ENCODE data around the gene NCL. TPM values are rescaled to one million over a fixed set of nuclear protein-coding genes. Genes with fewer than 3 reads are reported as not detected.
"Not testable (repeated sequence)": the region's sequence is repeated elsewhere in the genome, so short reads cannot be mapped to it uniquely, and the experiment has no call there.

Gene NCL
- polyA plus RNA-seq, 3 donors = 201 to 328 (median 224) TPM

DNA sequence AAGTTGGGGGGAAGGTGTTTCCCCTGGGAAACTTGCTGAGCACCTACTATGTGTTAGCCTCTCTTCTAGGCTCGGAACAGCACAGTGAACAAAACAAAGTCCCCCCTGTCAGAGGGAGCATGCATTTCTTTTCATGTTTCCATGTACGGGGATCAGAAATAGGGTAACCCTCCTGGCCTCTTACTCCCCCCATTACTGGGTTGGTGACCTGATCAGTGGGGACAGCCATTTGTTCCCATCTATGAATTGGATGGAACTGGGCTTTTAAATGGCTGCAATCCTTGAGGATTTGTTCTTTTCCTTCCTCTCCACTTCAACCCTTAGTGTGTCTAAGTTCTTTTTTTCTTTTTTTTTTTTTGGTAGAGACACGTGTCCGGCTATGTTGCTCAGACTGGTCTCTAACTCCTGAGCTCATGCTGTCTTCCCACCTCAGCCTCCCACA is 13.7 kb downstream of the NCL start:
- WGBS, 3 donors = 87 to 91% (median 91%) methylated on average over 4 of the region's 4 CpGs
- H3K27ac ChIP-seq (ENCODE audit: low read depth, low read length) = no peak overlapping the region

DNA sequence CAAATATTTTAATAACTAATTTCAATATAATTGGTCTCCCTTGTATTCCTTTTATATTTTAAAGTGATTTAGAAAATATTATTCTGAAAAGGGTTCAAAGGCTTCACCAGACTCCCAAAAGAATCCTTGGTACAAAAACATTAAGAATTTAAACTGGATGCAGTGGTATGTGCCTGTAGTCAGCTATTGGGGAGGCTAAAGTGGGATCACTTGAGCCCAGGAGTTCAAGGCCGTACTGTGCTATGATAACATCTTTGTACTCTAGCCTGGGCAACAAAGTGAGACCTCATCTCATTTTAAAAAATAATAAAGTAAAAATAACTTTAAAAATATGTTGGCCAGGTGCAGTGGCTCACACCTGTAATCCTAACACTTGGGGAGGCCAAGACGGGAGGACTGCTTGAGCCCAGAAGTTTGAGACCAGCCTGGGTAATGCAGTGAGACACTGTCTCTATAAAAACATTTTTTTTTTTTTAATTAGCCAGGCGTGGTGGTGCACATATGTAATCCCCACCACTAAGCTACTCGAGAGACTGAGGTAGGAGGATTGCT is 14.7 kb downstream of the NCL start:
- WGBS, 3 donors = 85 to 90% (median 86%) methylated on average over 4 of the region's 4 CpGs
- H3K27ac ChIP-seq (ENCODE audit: low read depth, low read length) = no peak overlapping the region

DNA sequence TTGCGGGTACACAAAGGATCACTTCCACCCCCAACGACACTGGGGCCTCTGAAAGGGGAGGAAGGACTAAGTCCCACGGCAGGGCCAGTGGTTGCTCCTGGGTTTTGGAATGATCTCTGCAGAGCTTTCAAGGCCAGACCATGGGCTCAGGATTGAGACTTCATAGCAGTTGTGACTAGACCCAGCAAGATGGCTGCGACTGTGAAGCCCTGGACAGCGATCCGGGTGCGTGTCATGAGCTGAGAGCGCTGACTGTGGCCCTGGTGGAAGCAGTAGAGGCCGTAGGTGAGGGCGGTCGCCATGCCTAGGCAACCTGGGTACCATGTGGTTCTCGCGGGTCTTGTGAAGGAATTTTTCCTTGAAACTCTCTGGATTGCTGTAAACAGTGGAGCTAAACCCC is 27.3 kb downstream of the NCL start:
- WGBS, 3 donors = 89 to 93% (median 91%) methylated on average over 13 of the region's 13 CpGs

DNA sequence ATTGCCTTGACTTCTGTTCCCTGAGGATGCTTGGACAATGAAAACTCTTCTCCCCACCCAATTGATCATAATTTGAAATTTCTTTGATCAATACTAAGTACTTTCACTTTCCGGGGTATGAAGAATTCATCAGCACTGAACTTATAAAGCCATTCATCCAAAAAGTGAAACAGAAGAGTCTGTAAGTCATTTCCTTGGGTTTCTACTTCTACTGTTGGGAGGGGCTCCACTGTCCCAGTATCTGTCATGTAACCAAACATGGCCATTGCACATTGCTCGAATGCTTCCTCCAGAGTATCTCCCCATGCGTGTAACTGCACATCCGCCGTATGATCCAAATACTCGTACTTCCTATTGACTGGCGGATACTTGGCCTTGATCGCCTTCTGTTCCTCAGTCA is 30.3 kb downstream of the NCL start:
- WGBS, 3 donors = 75 to 83% (median 79%) methylated on average over 8 of the region's 8 CpGs
- H3K27ac ChIP-seq (ENCODE audit: low read depth, low read length) = no peak overlapping the region

More for the DNA sequence above, 27.3 kb downstream of the NCL start:
- no peak overlapping the region for H3K27ac ChIP-seq (ENCODE audit: low read depth, low read length)

DNA sequence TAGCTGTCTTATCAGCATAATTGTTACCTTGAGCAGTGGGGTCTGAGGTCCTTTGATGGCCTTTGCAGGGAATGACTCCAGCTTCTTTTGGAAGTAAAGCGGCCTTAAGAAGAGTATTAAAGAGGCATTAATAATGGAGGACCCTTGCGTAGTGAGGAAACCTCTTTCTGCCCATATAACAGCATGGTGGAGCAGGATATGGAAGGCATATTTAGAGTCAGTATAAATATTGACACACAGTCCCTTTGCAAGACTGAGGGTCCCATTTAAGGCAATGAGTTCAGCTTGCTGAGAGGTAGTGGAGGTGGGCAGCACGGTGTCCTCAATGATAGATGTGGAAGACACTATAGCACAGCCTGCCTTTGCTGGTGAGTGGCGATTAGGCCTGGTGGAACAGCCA is 32.7 kb downstream of the NCL start:
- WGBS, 3 donors = 91 to 96% (median 95%) methylated on average over 4 of the region's 4 CpGs
- H3K27ac ChIP-seq (ENCODE audit: low read depth, low read length) = no peak overlapping the region

DNA sequence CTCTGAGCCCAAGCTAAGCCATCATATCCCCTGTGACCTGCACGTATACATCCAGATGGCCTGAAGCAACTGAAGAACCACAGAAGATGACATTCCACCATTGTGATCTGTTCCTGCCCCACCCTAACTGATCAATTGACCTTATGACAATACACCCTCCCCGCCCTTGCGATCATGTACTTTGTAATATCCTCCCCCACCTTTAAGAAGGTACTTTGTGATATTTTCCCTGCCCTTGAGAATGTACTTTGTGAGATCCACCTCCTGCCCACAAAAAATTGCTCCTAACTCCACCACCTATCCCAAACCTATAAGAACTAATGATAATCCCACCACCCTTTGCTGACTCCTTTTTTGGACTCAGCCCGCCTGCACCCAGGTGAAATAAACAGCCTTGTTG is 33.8 kb downstream of the NCL start:
- 85 to 87% (median 86%) methylated on average over 4 of the region's 4 CpGs for WGBS, 3 donors
- H3K27ac ChIP-seq (ENCODE audit: low read depth, low read length) = not testable (repeated sequence)

DNA sequence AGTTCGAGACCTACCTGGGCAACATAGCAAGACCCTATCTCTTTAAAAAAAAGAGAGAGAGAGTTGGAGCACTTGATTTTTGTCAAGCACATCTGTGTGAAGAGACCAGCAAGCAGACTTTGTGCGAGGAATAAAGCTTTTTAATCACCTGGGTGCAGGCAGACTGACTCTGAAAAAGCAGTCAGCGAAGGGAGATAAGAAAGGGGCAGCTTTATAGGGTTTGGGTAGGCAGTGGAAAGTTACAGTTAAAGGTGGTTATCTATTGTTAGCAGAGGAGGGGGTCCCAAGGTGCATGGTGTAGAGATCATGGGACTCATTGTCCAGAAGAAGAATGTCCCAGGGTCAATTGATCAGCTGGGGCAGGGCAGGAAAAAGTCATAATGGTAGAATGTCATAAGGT is 34.4 kb downstream of the NCL start:
- 86 to 95% (median 91%) methylated on average over 3 of the region's 3 CpGs for WGBS, 3 donors
- H3K27ac ChIP-seq (ENCODE audit: low read depth, low read length) = no peak overlapping the region

DNA sequence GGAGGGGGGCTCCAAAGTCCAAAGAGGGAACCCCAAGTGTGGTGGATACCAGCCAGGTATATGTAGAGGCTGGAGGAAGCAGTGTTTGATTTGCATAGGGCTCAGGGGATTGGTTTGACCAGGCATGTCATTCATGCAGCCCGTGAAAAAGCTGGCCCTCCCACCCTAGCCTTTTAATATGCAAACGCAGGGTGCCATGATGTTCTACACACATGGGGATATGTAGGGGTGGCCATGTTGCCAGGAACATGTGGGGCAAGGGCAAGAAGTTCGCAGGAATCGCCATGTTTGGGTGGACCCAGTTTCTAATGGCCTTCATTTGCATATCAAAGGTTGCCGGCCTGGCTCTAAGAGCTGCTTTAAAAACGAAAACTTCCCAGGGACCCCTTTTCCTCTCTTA is 35.1 kb downstream of the NCL start:
- WGBS, 3 donors = 73 to 85% (median 76%) methylated on average over 6 of the region's 6 CpGs
- H3K27ac ChIP-seq (ENCODE audit: low read depth, low read length) = no peak overlapping the region

DNA sequence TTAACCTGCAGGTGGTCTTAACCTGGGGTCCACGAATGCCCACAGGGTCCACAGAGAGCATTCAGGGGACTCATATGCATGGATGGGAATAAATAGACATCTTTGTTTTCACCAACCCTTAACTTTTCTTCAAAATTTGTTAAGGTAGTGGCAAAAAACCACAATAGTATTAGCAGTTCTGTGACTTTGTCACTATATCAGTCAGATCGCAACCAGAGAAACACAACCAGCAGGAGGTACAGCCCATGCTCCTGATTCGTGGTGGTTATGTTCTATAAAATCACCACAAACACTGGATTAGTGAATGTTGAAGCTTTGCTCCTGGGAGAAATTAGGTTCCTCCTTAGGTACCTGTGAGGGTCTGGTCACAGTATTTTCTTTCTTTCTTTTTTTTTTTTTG is 37.2 kb downstream of the NCL start:
- no peak overlapping the region for H3K27ac ChIP-seq (ENCODE audit: low read depth, low read length)
- WGBS, 3 donors = 81 to 91% (median 87%) methylated on average over 3 of the region's 3 CpGs

DNA sequence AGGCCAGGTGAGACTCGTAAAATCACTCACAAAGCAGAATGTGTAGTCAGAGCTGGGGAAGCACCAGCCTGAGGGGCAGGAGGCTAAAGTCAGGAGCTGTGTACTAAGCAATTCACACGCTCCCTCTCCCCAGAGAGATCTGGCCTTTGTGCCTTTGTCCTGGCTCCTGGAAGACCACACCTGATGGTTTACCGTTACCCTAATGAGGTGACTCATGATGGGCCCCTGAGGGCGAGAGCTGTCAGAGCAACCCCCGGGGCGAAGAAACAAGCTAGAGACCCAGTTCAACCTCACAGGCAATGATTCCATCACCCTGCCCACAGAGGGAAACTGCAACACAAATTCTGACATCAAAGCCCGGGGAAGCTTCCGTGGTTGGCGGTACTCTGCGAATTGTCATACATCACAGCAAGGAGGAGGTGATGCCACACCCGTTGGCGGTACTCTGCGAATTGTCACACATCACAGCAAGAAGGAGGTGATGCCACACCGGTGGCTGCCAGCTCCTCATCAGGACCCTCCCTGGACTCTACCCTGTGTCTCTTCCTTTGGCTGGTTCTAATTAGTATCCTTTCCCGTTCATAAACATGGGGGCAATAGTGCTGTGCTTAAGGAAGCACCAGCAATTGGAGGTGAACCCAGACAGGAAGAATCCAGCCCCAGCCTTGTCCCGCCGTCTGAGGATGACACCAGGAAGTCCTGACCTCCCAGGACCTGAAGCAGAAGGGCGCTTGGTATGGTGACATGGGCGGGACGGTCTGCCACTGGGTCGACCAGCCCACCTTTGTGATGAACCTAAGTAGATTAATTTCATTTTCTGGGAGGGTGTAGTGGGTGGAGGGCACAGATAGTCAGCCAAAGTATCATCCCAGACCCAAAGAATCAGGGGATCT is 38.2 kb downstream of the NCL start:
- 67 to 73% (median 72%) methylated on average over 20 to 21 of the region's 21 CpGs for WGBS, 3 donors
- no peak overlapping the region for H3K27ac ChIP-seq (ENCODE audit: low read depth, low read length)

DNA sequence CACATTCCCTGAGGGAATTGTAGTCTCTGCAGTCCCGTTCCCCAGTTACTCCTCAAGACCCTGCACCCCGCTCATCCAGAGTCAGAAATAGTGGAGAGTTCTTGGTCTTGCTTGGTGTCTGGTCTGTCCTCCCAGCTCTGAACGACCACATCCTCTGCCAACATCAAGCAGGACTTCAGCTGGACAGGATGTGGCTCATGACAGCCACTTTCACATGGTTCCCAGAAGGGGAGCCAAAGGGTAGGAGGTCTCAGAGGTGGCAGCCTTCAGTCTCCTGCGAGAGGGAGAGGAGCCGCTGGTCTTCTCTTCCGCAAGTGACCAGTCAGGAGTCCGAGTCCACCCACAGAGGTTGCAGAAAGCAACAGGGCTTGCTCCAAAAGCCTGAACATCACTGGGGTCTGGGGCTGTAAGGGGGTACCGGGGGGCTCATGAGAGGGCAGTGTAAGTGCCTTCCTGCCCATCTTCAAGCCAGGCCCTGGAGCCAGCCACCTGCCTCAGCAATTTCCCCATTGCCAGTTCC is 38.9 kb downstream of the NCL start:
- 61 to 67% (median 62%) methylated on average over 8 of the region's 8 CpGs for WGBS, 3 donors
- no peak overlapping the region for H3K27ac ChIP-seq (ENCODE audit: low read depth, low read length)

DNA sequence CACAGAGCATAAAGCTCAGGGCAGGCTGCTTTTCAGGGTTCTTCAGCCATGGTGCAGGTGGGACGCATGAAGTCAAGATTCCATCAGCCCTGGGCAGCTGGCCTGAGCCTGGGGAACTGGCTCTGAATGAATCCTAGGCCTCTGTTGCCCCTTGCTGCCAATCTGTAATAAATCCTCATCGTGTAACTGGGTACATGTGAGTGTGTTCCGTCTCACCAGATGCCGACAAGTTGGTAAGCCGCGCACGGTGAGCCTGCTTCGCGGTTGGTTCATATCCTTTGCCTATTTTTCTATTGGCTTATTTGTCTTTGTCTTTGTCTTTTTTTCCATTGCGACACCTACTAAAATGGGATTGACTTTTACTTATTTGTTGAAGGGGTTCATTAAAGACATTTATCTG is 41.1 kb downstream of the NCL start:
- 87 to 95% (median 93%) methylated on average over 10 of the region's 10 CpGs for WGBS, 3 donors
- no peak overlapping the region for H3K27ac ChIP-seq (ENCODE audit: low read depth, low read length)

DNA sequence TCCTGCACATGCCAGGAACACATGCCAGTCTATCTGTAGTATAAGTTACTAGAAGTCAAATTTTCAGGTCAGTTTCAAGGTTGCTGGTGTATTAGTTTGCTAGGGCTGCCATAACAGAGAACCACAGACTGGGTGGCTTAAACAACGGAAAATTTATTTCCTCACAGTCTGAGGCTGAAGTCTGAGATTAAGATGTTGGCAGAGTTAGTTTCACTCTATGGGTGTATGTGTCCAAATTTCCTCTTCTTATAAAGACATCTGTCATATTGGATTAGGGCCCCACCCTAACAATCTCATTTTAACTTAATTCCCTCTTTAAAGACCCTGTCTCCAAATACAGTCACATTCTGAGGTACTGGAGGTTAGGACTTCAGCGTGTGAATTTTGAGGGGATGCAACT is 42.2 kb downstream of the NCL start:
- H3K27ac ChIP-seq (ENCODE audit: low read depth, low read length) = no peak overlapping the region
- WGBS, 3 donors = 66 to 80% (median 67%) methylated on average over 2 of the region's 2 CpGs

DNA sequence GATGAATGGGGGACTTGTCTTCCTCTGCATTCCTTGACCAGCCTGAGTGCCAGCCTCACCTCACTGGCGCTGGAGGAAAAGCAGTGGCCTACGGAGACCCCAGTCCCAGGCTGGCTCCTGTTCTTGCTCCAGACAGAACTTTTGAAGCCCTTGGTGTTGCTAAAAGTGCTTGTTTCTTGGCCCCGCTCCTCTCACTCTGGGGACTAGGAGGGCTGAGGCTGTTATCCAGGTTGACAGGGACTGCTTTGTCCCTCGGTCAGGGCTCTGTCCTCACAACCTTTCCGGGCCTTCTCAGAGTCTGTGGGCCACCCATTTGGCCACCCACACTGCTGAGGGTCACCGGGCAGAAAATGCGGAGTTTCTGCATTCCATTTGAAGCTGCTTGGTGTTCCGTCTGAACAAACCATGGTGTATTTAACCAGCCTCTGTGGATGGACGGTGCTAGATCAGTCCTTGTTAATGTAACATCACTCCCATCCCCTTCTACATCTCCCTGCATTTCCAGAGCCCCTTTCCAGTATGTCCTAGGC is 43.2 kb downstream of the NCL start:
- 77 to 84% (median 79%) methylated on average over 9 of the region's 9 CpGs for WGBS, 3 donors
- no peak overlapping the region for H3K27ac ChIP-seq (ENCODE audit: low read depth, low read length)

DNA sequence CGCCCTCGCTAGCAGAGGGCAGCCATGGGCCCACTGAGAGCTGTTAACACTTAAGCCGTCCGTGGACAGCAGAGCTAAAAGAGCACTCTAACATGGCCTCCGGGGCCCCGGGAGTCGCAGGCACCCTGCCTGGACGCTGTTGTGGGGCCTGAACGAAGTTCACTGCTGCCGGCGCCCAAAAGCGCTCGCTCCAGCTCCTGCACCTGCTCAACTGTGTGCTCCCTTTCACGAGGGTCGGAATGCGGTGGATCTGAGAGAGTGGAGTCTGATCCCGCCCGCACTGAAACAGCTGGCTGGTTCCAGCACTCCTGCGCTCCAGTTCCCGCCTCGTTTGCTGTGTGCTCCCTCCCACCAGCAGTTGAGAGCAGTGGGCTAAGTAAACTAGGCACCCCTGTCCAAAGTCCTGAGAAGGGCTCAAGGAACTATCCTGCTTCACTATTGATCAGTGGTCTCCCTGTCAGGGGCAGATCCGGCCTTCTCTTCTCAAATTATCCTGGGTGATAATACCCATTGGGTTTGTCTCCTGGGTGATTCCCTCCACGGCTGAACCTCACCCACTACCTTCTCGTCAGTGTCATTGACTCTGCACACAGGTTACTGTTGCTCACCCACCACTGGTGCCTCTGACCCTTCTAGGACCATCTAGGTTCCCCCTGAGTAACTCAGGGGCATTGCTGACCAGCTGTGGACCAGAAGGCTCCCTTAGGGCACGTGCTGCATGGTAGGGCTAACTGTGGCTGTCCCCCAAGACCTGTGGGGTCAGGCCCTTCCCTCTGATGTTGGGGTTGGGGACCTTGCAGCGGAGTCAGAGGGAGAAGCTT is 45.3 kb downstream of the NCL start:
- 80 to 89% (median 88%) methylated on average over 26 of the region's 26 CpGs for WGBS, 3 donors
- no peak overlapping the region for H3K27ac ChIP-seq (ENCODE audit: low read depth, low read length)

DNA sequence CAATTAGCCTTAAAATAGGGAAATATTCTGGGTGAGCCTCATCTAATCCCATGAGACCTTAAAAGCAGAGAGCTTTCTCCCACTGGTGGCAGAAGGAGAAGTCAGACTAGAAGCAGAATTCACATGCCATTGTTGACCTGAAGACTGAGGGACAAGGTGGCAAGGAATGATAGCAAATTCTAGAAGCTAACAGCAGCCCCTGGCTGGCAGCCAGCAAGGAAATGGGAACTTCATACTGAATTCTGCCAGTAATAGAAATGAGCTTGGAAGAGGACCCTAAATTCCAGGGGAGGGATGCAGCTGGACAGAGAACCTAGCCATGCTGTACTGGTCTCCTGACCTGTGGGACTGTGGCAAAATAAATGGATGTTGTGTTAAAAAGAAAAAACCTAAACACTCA is 49.3 kb downstream of the NCL start:
- no peak overlapping the region for H3K27ac ChIP-seq (ENCODE audit: low read depth, low read length)

DNA sequence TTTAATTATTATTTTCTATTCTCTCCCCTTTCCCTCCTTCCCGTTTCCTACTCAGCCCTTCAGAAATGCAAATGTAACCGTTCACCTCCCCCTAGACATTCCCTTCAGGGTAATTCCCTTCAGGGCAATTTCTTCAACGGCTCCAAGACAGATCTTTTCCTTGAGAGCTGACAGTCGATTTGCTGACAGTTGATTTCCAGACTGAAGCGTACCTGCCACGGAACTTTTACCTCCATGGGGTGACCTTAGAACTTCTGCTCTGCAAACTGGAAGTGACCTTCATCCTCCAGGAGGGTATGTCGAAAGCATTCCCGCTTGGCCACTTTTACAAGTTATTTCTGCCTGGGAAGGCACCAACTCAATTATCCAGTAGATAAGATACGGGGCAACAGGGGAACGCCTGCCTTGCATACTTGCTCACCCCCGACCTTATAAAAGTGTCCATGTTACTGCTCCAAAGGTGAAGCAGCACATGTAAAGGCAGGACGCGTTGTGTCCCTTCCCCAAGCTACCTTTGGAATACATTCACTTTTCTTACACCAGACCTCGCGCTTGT is 50.3 kb downstream of the NCL start:
- no peak overlapping the region for H3K27ac ChIP-seq (ENCODE audit: low read depth, low read length)
- WGBS, 3 donors = 47 to 78% (median 73%) methylated on average over 15 of the region's 15 CpGs

DNA sequence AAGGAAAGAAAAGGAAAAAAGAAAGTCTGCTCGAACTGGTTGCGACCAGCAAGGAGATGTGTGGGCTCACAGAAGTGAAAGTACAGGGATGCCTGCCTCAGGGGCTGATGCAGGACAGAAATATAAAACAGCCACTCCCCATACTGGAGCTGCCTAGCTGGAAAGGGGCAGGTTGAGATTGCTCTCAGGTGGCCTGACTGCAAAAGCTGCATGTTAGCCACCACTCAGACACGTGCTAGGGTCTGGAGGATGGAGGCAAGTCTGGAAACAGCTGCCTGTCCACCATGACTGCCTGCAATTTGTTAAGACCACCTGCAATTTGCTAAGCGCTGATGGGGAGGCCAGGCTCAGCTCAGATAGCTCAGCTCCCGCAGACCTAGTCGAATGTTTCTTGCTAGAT is 50.8 kb downstream of the NCL start:
- H3K27ac ChIP-seq (ENCODE audit: low read depth, low read length) = no peak overlapping the region
- WGBS, 3 donors = 87 to 92% (median 89%) methylated on average over 6 of the region's 6 CpGs

DNA sequence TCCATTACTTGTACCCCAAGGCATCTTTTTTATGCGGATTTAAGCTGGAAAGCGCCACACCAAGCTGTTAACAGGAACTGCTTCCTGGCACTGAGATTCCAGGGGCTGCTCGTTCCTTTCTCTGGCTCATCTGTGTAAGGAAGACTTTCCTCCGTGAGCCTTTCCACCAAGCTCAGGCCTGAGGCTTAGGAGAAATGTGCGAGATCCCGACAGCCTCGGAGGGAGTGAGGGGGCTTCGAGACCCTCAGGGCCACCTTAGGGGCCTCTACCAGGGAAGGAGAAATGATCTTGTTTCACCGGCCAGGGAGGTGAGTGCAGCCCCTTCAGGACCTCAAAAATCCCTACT is 51.7 kb downstream of the NCL start:
- 37 to 45% (median 40%) methylated on average over 9 of the region's 9 CpGs for WGBS, 3 donors
- no peak overlapping the region for H3K27ac ChIP-seq (ENCODE audit: low read depth, low read length)
